ENCODE measurements around the gene GOLGA6L7. TPM values are rescaled to one million over a fixed set of nuclear protein-coding genes. Genes with fewer than 3 reads are reported as not detected.
"Not testable (repeated sequence)": the region's sequence is repeated elsewhere in the genome, so short reads cannot be mapped to it uniquely, and the experiment has no call there.

GOLGA6L7 gene
- total and polyA plus RNA-seq, 2 of the 8 experiments (the other 6 are each of a cell fraction or from before 2014, with no cell fraction given) = not detected

DNA sequence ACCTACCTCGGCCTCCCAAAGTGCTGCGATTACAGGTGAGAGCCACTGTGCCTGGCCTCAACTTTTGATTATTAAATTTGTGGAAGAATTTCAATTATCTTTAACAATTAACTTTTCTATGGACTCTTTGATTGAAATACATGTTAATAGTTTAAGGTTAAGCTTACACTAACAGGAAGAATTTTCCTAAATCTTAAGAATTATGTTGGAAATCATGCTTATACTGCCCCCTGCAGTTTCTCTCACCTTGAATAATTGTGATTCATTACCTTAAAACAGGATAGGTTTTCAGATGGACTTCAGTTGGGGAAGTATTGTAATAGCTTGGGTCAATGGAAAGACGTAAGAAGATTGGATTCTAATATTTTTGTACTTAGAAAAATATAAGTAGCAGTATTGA is 54.2 kb downstream of the GOLGA6L7 start:
- H2BK12ac ChIP-seq (ENCODE audit: low read depth, low read length); H4K91ac ChIP-seq (replicated peaks; ENCODE audit: insufficient read length, low read length); POLR2A ChIA-PET (ENCODE audit: partially characterized antibody); H2BK5ac ChIP-seq (ENCODE audit: low read depth, low read length); H3K9ac ChIP-seq (replicated peaks in 1 of 4; ENCODE audit: extremely low read depth in 1 of 4, low read depth in 3 of 4, low read length in 3 of 4); H3K9me3 ChIP-seq (ENCODE audit: insufficient read depth in 2 of 2, low read depth in 1 of 2, low read length in 1 of 2); H2AFZ ChIP-seq (ENCODE audit: low read length); H3K4me2 ChIP-seq (ENCODE audit: insufficient read depth in 1 of 2, low read depth in 2 of 2, low read length in 2 of 2); H4K8ac ChIP-seq (ENCODE audit: extremely low read depth, insufficient read depth, low read length); H3K23ac ChIP-seq (ENCODE audit: insufficient read length); H3K56ac ChIP-seq (replicated peaks; ENCODE audit: insufficient read length, low read depth, low read length); H4K20me1 ChIP-seq (replicated peaks in 1 of 2; ENCODE audit: control insufficient read depth in 1 of 2, insufficient read depth in 2 of 2, low read length in 2 of 2); H3K14ac ChIP-seq (ENCODE audit: insufficient read length); H3K27ac ChIP-seq (ENCODE audit: low read depth, low read length); H2BK120ac ChIP-seq (replicated peaks; ENCODE audit: low read depth, low read length); H3K4me3 ChIP-seq (ENCODE audit: extremely low read depth in 1 of 4, insufficient read depth in 2 of 4, low read depth in 3 of 4, low read length in 4 of 4); H3K36me3 ChIP-seq (ENCODE audit: control insufficient read depth in 2 of 4, insufficient read depth in 4 of 4, low read length in 3 of 4); FAIRE-seq; H2BK15ac ChIP-seq (ENCODE audit: low read length); H3K27me3 ChIP-seq (replicated peaks in 1 of 4; ENCODE audit: control insufficient read depth in 3 of 4, extremely low read depth in 1 of 4, insufficient read depth in 3 of 4, low read length in 3 of 4); H3K18ac ChIP-seq (ENCODE audit: extremely low read depth, low read length); H3K23me2 ChIP-seq (ENCODE audit: low read depth, low read length); H3K79me1 ChIP-seq (ENCODE audit: low read depth, low read length); H2BK20ac ChIP-seq (ENCODE audit: low read length); DNase-seq (ENCODE audit: low read depth in 1 of 2, low spot score in 2 of 2); H2AK5ac ChIP-seq (ENCODE audit: low read depth, low read length); H3K4me1 ChIP-seq (replicated peaks in 1 of 4; ENCODE audit: control insufficient read depth in 3 of 4, insufficient read depth in 4 of 4, low read length in 3 of 4); H3K79me2 ChIP-seq (ENCODE audit: control insufficient read depth in 1 of 2, insufficient read depth in 2 of 2, low read length in 2 of 2); H4K5ac ChIP-seq (ENCODE audit: insufficient read length, low read depth, low read length); H3K4ac ChIP-seq (replicated peaks; ENCODE audit: insufficient read length, low read depth, low read length): not testable (repeated sequence)
- TF ChIP-seq, protein P1, sequence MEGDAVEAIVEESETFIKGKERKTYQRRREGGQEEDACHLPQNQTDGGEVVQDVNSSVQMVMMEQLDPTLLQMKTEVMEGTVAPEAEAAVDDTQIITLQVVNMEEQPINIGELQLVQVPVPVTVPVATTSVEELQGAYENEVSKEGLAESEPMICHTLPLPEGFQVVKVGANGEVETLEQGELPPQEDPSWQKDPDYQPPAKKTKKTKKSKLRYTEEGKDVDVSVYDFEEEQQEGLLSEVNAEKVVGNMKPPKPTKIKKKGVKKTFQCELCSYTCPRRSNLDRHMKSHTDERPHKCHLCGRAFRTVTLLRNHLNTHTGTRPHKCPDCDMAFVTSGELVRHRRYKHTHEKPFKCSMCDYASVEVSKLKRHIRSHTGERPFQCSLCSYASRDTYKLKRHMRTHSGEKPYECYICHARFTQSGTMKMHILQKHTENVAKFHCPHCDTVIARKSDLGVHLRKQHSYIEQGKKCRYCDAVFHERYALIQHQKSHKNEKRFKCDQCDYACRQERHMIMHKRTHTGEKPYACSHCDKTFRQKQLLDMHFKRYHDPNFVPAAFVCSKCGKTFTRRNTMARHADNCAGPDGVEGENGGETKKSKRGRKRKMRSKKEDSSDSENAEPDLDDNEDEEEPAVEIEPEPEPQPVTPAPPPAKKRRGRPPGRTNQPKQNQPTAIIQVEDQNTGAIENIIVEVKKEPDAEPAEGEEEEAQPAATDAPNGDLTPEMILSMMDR (IDR thresholded peaks at IDR 0.05; ENCODE audit: control extremely low read depth in 1 of 3, insufficient read depth in 1 of 3, low read depth in 1 of 3, low read length in 3 of 3) = peak in 1 of 3 experiments; percentile 11; a peak in 1 of 4 replicates
- CTCF ChIA-PET (ENCODE audit: partially characterized antibody) = interaction anchor here (0.6 kb wide), 1 partner anchor 14 kb away, joined by 3 read pairs; no protein-coding TSS in a partner anchor
- whole genome bisulfite sequencing, 2 experiments (ENCODE audit: extremely low coverage in 1 of 2, insufficient coverage in 1 of 2, insufficient read length in 1 of 2, insufficient replicate concordance in 2 of 2, low coverage in 1 of 2, low lambda C conversion rate in 2 of 2, missing lambda C conversion rate in 1 of 2) = 84% methylated on average over 3 of the region's 3 CpGs; no CpG with 5 or more reads in 1 of the 2 experiments
